K562 treated with DMSO at 1 percent for 48 hours (cell line): ENCODE data around the gene ANKRD36. TPM values are rescaled to one million over a fixed set of nuclear protein-coding genes. Genes with fewer than 3 reads are reported as not detected.

Experiments
- total RNA-seq: library from RNA; unstranded; fragments of 300-600 nt; gene quantifications from 2 replicates; pipeline ENCODE4 v1.2.3, GENCODE V29; 2022; ENCODE audit warnings: low replicate concordance; ENCODE audit errors: extremely low read depth

ANKRD36 gene
- total RNA-seq: not detected in 2 replicates

GRCh38 chr2:97113050-97113881 lies at the start of gene ANKRD36:
Gene ANKRD36, plus strand, starts transcription at chr2:97113153. Its CDS starts 587 bp downstream, at chr2:97113740.

GRCh38 chr2:97094772-97095611 lies 18.0 kb upstream of the ANKRD36 start, which contains the start of gene FAHD2B:
Gene FAHD2B, minus strand, starts transcription at chr2:97094882. Its CDS starts 3,176 bp downstream, at chr2:97091706.

Other genes starting within 250 kb of the ANKRD36 start
- not detected in 2 replicates for gene SEMA4C, start 243.1 kb upstream of the ANKRD36 start, total RNA-seq
- not detected in 2 replicates for gene FAM178B, start 126.6 kb upstream of the ANKRD36 start, total RNA-seq
- gene FAHD2B, start 18.3 kb upstream of the ANKRD36 start, total RNA-seq: 319 TPM in 1 of 2 replicates, not detected in the other